CD4-positive, alpha-beta T cell treated with Interleukin-17A for 4 hours (primary cell): ENCODE measurements around the gene SLC17A7.
A peak's percentile ranks its signal among the peaks of the same experiment; 100 is the strongest.
"Not testable (repeated sequence)": the region's sequence is repeated elsewhere in the genome, so short reads cannot be mapped to it uniquely, and the experiment has no call there.

Source experiments
- DNase-seq: peaks from one replicate; pipeline ENCODE4 v3.0.0-alpha.2; 2020; ENCODE audit warnings: mixed read lengths

The SLC17A7 gene

DNA sequence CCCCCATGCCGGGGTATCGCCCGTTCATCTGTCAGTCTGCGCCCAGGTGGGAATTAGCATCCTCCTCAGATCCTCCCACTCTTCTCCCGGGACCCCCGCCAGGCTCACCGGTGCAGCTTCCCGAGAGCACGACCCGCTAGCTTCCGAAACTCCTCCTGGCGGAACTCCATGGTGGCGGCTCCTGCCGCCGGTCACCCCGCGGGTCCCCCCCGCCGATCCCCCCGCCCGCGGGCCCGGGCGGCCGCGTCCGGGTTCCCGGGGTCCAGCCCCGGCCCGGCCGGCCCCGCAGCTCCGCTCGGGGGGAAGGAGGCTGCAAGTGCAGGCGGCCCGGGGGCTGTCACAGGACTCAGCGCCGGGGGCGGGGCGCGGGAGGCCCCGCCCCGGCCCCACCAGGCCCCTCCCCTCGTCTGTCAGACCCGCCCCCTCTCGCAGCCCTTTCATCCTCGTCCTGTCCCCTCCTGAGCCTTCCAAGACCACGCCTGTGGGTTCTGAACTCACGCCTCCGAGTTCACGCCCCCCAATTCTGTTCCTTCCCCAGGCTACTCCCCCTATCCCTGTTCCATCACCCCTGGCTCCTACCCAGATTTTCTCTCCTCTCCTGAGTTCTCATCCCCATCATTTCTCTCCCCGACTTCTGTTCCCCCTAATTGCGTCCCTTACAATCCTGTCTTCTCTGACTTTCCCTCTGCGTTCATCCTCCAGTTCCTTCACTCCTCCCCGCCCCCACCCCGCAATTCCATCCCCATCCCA is at the start of gene SLC17A7:
TSS of gene SLC17A7 (minus strand) at position 318 of the 750 bp plus-strand sequence. CDS start at position 170, 148 bp downstream.
- peak; percentile 54 for DNase-seq

DNA sequence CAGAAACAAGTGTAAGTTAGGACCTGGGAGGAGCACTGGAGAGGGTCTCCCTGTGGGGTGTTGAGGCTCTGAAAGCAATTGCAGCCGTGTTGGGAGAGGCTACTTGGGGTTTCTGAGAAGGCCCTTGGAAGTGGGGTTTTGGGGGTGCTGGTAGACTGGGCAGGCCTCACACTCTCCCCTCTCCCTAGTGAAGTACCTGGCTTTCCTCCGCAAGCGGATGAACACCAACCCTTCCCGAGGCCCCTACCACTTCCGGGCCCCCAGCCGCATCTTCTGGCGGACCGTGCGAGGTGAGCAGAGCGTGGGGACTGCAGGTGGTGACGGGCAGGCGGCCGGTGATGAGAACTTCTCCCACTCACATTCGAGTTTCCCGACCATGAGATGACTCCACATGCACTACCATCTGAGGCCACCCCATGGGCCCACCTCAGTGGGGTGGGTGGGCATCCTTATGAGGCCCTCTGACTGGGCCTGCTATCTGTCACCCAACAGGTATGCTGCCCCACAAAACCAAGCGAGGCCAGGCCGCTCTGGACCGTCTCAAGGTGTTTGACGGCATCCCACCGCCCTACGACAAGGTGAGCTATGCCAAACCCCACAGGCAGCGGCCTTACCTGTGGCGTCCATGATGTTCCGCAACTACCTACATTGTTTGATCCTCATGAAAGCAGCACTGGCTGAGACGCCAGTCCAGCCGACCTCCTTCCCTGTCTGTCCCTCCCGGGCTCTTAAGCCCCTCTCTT is 49.1 kb upstream of the SLC17A7 start:
- no peak for DNase-seq

DNA sequence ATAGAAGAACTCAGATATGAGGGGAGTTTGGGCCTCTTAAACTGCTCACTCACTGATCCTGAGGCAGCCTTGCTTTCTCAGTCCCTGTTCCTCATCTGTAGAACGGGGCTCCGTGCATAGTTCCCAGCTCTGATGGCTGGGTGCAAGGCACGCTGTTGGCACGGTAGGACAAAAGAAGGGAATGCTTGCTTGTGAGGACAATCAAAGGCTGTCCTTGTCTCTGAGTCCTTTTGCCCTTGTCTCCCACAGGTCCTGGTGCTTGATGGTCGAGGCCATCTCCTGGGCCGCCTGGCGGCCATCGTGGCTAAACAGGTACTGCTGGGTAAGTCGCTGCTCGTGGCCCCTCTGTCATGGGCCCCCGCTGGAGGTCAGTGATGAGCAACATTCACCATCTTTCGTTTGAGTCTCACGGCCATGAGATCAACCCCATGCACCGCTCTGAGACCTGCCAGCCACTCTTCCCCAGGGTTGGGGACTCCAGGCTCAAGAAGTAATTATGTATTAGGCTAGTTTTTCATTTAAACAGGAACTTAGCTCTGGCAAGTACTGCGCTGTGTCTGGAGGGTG is 48.4 kb upstream of the SLC17A7 start:
- peak; percentile 41 for DNase-seq

DNA sequence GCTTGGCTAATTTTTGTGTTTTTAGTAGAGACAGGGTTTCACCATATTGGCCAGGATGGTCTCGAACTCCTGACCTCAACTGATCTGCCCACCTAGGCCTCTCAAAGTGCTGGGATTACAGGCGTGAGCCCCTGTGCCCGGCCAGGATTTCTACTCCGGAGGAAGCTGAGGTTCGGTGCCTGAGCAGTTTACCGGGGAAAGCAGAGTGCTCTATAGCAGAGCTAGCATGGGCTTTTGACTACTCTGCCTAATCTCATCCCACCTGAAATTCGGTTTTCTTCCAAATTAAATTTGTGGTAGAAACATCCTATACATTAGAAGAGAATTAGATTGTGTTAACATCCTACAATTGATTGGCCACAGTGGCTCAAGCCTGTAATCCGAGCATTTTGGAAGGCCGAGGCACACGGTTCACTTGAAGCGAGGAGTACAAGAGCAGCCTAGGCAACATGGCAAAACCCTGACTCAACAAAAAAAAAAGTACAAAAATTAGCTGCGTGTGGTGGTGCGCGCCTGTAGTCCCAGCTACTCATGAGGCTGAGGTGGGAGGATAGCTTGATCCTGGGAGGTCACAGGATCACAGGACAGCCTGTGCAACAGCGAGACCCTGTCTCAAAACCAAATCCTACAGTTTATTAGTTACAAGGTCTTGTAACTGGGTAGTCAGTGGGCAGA is 47.7 kb upstream of the SLC17A7 start:
- DNase-seq, result no peak

DNA sequence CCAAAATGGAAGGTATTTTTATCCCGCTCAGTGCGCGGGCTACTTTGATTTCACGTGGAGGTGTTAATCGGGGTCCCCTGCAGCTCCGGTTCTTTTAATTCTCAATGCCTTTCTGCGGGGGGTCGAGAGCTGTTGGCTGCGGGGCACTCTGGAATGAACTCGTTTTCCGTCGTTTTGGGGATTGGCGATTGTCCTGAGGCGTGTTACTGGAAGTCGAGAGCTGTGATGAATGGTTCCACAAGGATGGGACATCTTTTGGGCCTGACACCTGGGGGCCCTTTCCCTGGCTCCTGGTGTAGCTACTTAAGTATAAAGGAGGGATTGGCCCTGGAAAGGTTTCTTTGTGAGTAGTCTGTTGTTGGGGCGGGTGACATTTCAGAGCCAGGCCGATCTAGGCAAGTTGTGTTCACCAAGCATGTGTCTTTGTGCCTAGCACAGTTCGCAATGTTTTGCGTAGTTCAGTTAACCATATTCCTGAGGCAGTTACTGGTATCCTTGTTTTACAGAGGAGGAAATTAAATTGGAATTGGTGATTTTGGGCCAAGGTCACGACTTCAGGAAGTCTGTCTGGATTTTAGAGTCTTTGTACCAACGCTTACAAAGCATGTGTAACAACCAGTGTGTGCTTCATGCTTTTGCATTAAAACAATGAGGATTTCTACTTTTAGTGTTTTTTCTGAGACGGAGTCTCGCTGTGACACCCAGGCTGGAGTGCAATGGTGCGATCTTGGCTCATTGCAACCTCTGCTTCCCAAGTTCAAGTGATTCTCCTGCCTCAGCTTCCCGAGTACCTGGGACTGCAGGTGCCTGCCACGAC is 46.9 kb upstream of the SLC17A7 start:
- DNase-seq, result no peak

DNA sequence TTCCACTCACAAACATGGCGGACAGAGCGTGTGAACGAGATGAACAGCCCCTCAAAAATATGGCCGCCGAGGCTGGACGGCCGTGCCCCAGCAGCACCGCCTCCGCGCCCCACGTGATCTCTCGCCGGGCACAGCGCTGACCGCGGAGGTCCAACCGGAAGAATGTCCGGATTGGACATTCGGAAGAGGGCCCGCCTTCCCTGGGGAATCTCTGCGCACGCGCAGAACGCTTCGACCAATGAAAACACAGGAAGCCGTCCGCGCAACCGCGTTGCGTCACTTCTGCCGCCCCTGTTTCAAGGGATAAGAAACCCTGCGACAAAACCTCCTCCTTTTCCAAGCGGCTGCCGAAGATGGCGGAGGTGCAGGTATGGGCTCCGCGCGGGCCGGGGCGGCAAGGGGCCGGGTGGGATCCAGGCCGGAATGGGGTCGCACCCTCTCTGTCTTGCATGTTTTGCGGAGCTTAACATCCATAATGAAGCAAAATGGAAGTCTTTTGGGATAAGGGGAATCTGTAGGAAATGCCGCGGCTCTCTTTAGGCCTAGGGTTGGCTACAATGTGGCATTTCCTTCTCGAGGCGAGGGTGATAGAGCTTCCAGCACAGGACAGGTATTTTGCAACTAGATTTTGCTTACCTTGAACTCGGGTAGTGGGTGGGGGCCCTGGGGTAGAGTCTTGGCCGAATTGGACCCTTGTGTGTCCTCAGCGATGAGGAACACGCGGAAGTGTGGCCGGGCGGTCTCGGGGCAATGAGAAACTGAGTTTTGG is 46.1 kb upstream of the SLC17A7 start, which contains the start of gene RPL13A:
TSS of gene RPL13A (plus strand) at position 332 of the 769 bp plus-strand sequence. CDS start at position 354, 22 bp downstream.
- DNase-seq, result peak; percentile 100

DNA sequence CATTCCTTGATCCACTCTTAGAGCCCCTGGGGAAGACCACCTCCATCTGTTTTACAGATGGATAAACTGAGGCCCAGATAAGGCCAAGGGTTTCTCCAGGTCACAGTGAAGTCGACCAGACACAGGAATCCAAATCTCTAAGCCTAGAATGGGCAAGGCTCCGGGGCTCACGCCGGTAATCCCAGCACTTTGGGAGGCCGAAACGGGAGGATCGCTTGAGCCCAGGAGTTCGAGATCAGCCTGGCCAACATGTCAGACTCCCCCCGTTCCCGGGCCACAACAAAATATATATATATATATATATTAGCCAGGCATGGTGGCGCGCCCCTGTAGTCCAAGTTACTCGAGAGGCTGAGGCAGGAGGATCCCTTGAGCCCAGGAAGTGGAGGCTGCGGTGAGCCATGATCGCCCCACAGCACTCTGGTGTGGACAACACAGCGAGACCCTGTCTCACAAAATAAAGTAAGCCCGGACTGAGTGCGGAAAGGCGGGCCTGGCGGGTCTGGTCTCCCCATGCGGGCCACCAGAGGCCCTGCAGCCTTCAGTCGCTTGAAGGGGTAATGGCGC is 45.5 kb upstream of the SLC17A7 start:
- DNase-seq, result no peak

DNA sequence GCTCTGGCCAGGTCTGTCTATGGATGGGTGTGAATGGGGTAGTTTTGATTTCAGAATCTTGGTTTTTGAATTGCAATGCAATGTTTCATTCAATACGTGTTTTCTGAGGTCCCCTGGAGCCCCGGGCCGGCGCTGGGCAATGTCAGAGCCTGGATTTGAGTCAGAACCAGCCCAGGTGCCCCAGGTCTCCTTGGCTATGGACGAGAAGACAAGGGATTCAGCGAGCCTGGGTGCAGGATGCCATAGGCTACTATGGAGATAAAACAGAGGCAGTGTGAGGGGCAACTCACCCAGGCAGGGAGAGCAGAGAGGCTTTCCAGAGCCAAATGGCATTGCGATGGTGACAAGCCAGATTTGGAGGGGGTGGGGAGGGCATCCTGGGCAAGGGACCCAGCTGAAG is 44.9 kb upstream of the SLC17A7 start:
- DNase-seq, result no peak

DNA sequence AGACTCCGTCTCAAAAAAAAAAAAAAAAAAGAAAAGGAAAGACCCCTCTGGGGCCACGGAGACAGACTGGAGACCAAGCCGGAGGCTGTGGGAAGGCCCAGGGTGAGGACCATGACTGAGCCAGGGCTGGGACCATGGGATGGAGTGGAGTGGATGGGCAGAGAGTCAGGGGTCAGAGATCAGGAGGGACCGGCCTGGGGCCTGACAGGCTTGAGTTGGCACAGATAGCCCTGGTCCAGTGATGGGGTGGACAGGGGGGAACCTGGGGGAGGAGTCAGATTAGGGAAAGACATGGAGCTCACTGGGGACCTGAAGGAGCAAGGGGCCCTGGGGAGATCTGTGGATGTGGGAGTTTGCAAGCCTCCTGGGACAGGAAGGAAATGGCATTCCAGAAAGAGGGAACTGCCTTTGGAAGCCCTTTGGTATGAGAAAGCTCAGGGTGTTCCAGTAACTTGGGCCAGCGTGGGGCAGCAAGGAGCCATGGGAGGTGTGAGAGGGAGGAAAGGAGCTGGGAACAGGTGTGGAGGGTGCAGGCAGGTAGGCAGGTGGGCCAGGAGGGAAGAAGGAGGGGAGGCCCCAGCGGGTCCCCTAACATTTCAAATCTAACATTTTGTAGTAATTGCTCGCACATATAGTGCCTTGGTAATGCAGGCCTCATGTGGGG is 39.8 kb upstream of the SLC17A7 start:
- DNase-seq, result no peak

DNA sequence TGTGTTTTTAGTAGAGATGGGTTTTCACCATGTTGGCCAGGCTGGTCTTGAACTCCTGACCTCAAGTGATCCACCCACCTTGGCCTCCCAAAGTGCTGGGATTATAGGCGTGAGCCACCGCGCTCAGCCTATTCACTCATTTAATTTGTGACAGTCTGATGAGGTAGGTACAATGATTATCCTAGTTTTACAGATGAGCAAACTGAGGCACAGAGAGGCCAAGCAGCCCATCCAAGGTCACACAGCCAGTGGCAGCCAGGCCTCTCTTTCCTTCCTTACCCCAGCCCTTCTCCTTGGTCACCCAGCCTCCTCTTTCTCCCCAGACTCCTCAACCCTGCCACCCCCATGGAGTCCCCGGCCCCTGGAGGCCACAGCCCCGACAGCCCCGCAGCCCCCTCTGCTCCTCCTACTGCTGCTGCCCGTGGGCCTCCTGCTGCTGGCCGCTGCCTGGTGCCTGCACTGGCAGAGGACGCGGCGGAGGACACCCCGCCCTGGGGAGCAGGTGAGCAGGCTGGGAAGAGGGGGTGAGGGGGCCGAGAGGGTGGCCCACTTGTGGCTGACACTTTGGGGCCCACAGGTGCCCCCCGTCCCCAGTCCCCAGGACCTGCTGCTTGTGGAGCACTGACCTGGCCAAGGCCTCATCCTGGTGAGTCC is 38.8 kb upstream of the SLC17A7 start:
- DNase-seq, result no peak

DNA sequence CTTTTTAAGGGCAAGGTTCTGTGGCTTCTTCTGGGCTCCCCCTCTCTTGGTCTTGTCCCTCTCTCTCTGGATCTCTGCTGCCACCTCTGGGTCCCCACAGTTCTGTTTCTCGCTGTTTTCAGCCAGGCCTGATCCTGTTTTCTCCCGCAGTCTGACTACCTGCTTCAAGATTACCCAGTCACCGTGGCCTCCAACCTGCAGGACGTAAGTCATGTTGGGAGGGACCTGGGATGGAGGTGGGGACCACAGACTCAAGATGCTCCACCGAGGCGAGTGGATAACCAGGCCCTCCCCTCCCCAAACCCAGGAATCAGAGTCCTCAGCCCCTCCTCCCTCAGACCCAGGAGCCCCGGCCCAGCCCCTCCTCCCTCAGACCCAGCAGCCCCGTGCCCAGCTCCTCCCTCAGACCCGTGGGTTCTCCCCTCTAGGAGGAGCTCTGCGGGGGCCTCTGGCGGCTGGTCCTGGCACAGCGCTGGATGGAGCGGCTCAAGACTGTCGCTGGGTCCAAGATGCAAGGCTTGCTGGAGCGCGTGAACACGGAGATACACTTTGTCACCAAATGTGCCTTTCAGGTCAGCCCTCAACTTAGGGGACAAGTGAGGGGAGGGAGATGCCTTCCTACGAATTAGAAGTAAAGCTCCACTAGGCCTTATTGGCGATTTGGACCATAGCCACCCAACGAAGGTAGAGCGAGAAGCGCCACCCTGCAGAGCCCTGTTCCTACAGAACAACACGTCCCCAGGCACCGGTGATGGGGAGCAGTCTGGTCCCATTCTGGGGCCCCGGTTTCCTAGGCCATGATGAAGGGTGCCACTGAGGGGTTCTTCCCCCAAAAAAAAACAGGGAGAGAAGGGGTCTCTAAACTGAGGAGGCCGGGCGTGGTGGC is 34.9 kb upstream of the SLC17A7 start:
- DNase-seq, result peak; percentile 80

DNA sequence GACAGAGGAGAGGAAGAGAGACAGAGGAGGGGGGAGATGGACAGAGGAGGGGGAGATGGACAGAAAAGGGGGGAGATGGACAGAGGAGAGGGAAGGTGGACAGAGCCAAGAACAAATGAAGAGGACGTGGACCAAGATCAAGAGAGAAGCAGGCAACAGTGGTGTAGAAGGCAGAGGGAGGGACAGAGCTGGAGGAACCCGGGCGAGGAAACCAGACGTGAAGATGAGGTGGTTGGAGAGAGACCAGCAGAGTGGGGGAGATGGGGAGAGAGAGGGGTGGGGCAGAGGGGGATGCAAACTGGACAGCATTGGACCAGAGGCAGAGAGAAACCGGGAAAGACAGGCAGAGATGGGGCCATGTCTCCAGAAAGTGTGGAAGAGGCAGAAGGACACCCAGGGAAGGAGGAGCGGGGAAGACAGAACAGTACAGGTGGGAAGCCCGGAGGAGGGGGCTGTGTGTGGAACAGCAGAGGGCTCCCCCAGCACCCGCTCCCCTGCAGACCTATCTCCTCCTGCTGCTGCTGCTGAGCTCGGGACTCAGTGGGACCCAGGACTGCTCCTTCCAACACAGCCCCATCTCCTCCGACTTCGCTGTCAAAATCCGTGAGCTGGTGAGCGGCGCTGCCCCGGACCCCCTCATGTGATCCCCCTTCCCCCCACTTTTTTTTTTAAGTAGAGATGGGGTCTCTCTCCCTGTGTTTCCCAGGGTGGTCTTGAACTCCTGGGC is 34.0 kb upstream of the SLC17A7 start:
- peak; percentile 45 for DNase-seq

DNA sequence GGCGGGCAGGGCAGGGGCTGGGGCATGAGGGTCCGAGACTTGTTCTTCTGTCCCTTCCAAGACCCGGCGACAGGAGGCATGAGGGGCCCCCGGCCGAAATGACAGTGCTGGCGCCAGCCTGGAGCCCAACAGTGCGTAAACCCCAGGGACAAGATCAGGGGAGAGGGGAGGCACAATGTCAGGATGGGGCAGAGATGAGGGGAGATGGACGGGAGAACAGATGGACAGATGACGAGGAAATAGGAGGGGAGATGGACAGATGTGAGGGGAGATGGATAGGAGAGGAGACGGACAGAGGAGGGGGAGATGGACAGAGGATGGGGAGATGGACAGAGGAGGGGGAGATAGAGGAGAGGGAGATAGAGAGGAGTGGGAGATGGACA is 33.2 kb upstream of the SLC17A7 start:
- DNase-seq, result no peak

DNA sequence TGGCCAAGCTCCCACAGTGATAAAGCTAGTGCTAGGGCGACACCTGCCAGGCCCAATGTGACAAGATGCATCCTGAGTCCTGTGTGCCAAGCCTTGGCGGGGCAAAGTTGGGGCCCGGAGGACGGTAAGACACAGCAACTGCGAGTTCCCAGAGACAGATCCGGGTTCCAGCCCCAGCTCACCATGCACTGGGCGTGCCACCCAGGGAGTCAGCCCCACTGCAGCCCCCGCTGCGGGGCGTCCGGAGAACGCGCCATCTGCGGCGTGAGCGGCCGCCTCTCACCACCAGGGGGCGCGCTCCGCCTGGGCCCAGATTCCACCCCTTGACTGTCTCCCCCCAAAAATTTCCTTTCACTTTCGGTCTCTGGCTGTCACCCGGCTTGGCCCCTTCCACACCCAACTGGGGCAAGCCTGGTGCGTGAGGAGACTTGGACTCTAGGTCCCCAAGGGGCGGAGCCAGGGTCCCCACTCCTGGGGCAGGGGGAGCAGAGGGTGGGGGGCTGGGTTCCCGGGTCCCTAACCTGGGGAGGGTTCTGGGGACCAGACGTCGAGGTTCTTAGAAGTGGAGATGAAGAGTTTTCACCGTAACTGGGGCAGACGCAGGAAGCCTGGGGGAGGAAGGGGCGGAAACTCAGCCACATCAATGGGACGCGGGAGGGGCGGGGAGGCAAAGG is 32.7 kb upstream of the SLC17A7 start, which contains the start of gene FLT3LG:
TSS of gene FLT3LG (plus strand) at position 348 of the 674 bp plus-strand sequence. CDS start 425 bp downstream, outside the sequence.
- DNase-seq, result peak; percentile 95

DNA sequence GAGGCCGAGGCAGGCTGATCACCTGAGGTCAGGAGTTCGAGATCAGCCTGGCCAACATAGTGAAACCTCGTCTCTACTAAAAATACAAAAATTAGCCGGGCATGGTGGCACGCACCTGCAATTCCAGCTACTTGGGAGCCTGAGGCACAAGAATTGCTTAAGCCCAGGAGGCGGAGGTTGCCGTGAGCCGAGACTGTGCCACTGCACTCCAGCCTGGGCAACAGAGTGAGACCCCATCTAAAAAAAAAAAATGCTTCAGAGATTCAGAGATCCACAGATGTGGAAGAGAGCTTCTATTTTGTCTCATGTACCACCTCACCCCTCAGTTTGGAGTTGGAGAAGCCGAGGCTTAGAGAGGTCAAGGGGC is 32.2 kb upstream of the SLC17A7 start:
- DNase-seq, result not testable (repeated sequence)

DNA sequence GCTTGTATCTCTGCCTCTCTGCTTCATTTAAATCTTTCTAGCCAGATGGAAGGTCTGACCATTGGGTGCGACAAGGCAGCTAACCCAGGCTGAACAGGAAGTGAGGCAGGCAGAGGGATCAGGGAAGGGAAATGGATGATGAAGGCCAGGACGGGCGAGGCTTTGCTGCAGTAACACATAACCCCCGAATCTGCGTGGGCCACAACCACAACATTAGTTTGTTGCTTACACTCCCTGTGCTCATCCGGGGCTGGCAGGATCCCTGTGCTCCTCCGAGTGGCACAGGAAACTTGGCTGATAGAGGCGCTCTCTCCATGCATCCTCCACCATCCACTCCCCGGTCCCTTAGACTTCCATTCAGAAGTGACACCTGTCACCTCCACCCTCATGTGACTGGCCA is 31.6 kb upstream of the SLC17A7 start:
- DNase-seq, result peak; percentile 32

DNA sequence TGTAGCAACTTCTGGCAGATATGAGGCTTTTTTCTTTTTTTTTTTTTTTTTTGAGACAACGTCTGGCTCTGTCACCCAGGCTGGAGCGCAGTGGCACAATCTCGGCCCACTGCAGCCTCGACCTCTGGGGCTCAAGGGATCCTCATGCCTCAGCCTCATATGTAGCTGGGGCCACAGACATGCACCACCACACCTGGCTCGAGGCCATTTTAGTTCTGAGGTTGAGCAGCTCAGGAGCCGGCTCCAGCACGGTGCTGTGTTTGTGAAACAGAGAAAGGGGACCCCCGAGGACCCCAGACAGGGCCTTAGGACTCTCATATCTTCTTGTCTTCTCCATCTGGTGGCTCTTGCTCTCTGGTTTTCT is 29.3 kb upstream of the SLC17A7 start:
- DNase-seq, result no peak
